Neuronal stem cell (in vitro differentiated cells): ENCODE measurements around the gene DIRAS1.
"Not testable (repeated sequence)": the region's sequence is repeated elsewhere in the genome, so short reads cannot be mapped to it uniquely, and the experiment has no call there.

ENCODE experiments used
- DNase-seq: peaks from one replicate; pipeline ENCODE4 v3.0.0-alpha.2; 2013; ENCODE audit warnings: low spot score
- H2AFZ ChIP-seq: one replicate; pipeline ENCODE4 v1.6.1; 2013; ENCODE audit warnings: mild to moderate bottlenecking, low read length, inconsistent platforms
- H2AK5ac ChIP-seq: 2 replicates; pipeline ENCODE4 v1.6.1; 2013; ENCODE audit warnings: low read depth, mild to moderate bottlenecking, inconsistent platforms, low read length, moderate library complexity, mixed read lengths
- H2BK120ac ChIP-seq: 2 replicates; pipeline ENCODE4 v1.6.1; 2013; ENCODE audit warnings: low read depth, mild to moderate bottlenecking, inconsistent platforms, low read length, moderate library complexity, mixed read lengths
- H2BK12ac ChIP-seq: one replicate; pipeline ENCODE4 v1.6.1; 2013; ENCODE audit warnings: low read length, inconsistent platforms
- H2BK15ac ChIP-seq: 2 replicates; pipeline ENCODE4 v1.6.1; 2013; ENCODE audit warnings: mild to moderate bottlenecking, low read length, inconsistent platforms, mixed read lengths
- H2BK5ac ChIP-seq: one replicate; pipeline ENCODE4 v1.6.1; 2013; ENCODE audit warnings: inconsistent platforms, mild to moderate bottlenecking, low read length, moderate library complexity
- H3K14ac ChIP-seq: one replicate; pipeline ENCODE4 v1.6.1; 2013; ENCODE audit warnings: low read length, inconsistent platforms
- H3K18ac ChIP-seq: 2 replicates; pipeline ENCODE4 v1.6.1; 2013; ENCODE audit warnings: low read length, inconsistent platforms
- H3K23ac ChIP-seq: 2 replicates; pipeline ENCODE4 v1.6.1; 2013; ENCODE audit warnings: low read depth, mild to moderate bottlenecking, mixed read lengths, low read length, inconsistent platforms; ENCODE audit not compliant: poor library complexity
- H3K27ac ChIP-seq: replicated peaks from 3 replicates; pipeline ENCODE4 v1.5.1; 2013; ENCODE audit warnings: low read length, inconsistent platforms
- H3K27me3 ChIP-seq, 3 experiments: 2 replicates each; pipeline ENCODE4 v1.6.1; 2013; ENCODE audit warnings: low read length in 3 of 3, mild to moderate bottlenecking in 2 of 3, inconsistent platforms in 1 of 3, low read depth in 1 of 3, mixed read lengths in 1 of 3, moderate library complexity in 1 of 3; ENCODE audit not compliant: control insufficient read depth in 3 of 3, insufficient read depth in 3 of 3
- H3K36me3 ChIP-seq, 2 donors: replicated peaks in 1 of 2; 2 replicates each; pipeline ENCODE4 v1.6.1; 2013; ENCODE audit warnings: low read length in 2 of 2; ENCODE audit not compliant: control insufficient read depth in 2 of 2, insufficient read depth in 2 of 2
- H3K4ac ChIP-seq: 2 replicates; pipeline ENCODE4 v1.6.1; 2013; ENCODE audit warnings: inconsistent platforms, mild to moderate bottlenecking, low read length, moderate library complexity
- H3K4me1 ChIP-seq, 2 donors: 1 replicate in 1 of 2; 2 replicates in 1 of 2; pipeline ENCODE4 v1.6.1; 2013; ENCODE audit warnings: low read length in 2 of 2, low read depth in 1 of 2; ENCODE audit not compliant: control insufficient read depth in 2 of 2, insufficient read depth in 1 of 2
- H3K4me2 ChIP-seq: one replicate; pipeline ENCODE4 v1.6.1; 2013; ENCODE audit warnings: mild to moderate bottlenecking, low read length, inconsistent platforms; ENCODE audit not compliant: insufficient read depth, poor library complexity, severe bottlenecking
- H3K4me3 ChIP-seq, 2 donors: 2 replicates each; pipeline ENCODE4 v1.5.1; 2013; ENCODE audit warnings: low read length in 2 of 2, mild to moderate bottlenecking in 2 of 2, inconsistent platforms in 1 of 2, moderate library complexity in 1 of 2
- H3K79me1 ChIP-seq: one replicate; pipeline ENCODE4 v1.6.1; 2013; ENCODE audit warnings: low read depth, mild to moderate bottlenecking, inconsistent platforms, low read length, moderate library complexity
- H3K9ac ChIP-seq: one replicate; pipeline ENCODE4 v1.6.1; 2013; ENCODE audit warnings: mild to moderate bottlenecking, low read depth, low read length, inconsistent platforms; ENCODE audit not compliant: poor library complexity
- H3K9me3 ChIP-seq, 2 donors: replicated peaks in 1 of 2; 2 replicates each; pipeline versions ENCODE3 to v1.6.1; 2013; ENCODE audit warnings: low read length in 2 of 2, mild to moderate bottlenecking in 2 of 2, inconsistent platforms in 1 of 2, low read depth in 1 of 2, mixed read lengths in 1 of 2, moderate library complexity in 1 of 2; ENCODE audit not compliant: control insufficient read depth in 2 of 2, insufficient read depth in 1 of 2
- H4K8ac ChIP-seq: one replicate; pipeline ENCODE4 v1.6.1; 2013; ENCODE audit warnings: low read depth, mild to moderate bottlenecking, inconsistent platforms, low read length, moderate library complexity
- H4K91ac ChIP-seq: one replicate; pipeline ENCODE4 v1.6.1; 2013; ENCODE audit warnings: low read length, low read depth, mild to moderate bottlenecking, inconsistent platforms; ENCODE audit not compliant: poor library complexity
- WGBS, 2 donors: extraction: QIAGEN DNeasy Blood & Tissue Kit; methylation state at CpG; one replicate each; pipeline ENCODE4 v1.1.7; 2013; ENCODE audit warnings: missing lambda C conversion rate in 2 of 2, mixed read lengths in 1 of 2; ENCODE audit not compliant: insufficient read length in 2 of 2, insufficient replicate concordance in 1 of 2; ENCODE audit errors: extremely low coverage in 2 of 2; 5-methylcytosine and 5-hydroxymethylcytosine counted together

Gene DIRAS1

GRCh38 chr19:2667349-2667748 is 53.8 kb downstream of the DIRAS1 start:
- not testable (repeated sequence) for H3K36me3 ChIP-seq, H2BK15ac ChIP-seq, H4K91ac ChIP-seq, H3K9ac ChIP-seq, H2BK12ac ChIP-seq, H3K27me3 ChIP-seq, H2BK120ac ChIP-seq, H3K27ac ChIP-seq, H2BK5ac ChIP-seq, H4K8ac ChIP-seq, H3K14ac ChIP-seq, H3K4ac ChIP-seq, H3K79me1 ChIP-seq, H3K4me3 ChIP-seq, H3K23ac ChIP-seq, H3K9me3 ChIP-seq, H2AK5ac ChIP-seq, DNase-seq, H2AFZ ChIP-seq, H3K18ac ChIP-seq, H3K4me2 ChIP-seq
- no CpG with 5 or more reads among the region's 10 CpGs for WGBS, 2 donors
- H3K4me1 ChIP-seq = peaks cover 0 to 12% of the 10 kb centered on the region in 2 donors

GRCh38 chr19:2666344-2666994 is 54.7 kb downstream of the DIRAS1 start:
- H4K91ac ChIP-seq = no peak overlapping the region
- no peak overlapping the region for H4K8ac ChIP-seq
- no peak overlapping the region for H3K14ac ChIP-seq
- H3K4me1 ChIP-seq = peaks cover 0 to 12% of the 10 kb centered on the region in 2 donors
- H3K27me3 ChIP-seq = no peaks in the 10 kb centered on the region
- H2AFZ ChIP-seq = no peak overlapping the region
- H3K4me2 ChIP-seq = no peak overlapping the region
- H3K9ac ChIP-seq = no peak overlapping the region
- H2BK5ac ChIP-seq = no peak overlapping the region
- no peak for DNase-seq
- peaks cover 2% of the 10 kb centered on the region for H3K79me1 ChIP-seq
- no CpG with 5 or more reads among the region's 9 CpGs for WGBS, 2 donors
- no peak overlapping the region for H2BK15ac ChIP-seq
- no peak overlapping the region for H2BK12ac ChIP-seq
- no peak overlapping the region for H3K27ac ChIP-seq
- no peak overlapping the region for H2AK5ac ChIP-seq
- no peak overlapping the region for H3K4me3 ChIP-seq
- H3K18ac ChIP-seq = no peak overlapping the region
- no peak overlapping the region for H2BK120ac ChIP-seq
- H3K23ac ChIP-seq = no peak overlapping the region
- no peaks in the 10 kb centered on the region for H3K36me3 ChIP-seq
- no peak overlapping the region for H3K4ac ChIP-seq
- peaks cover 8 to 15% of the 10 kb centered on the region in 2 donors for H3K9me3 ChIP-seq

GRCh38 chr19:2665103-2665502 is 56.1 kb downstream of the DIRAS1 start:
- Histone ChIP-seq H3K27ac (no peak overlapping the region), H3K4me2 (no peak overlapping the region), H2AK5ac (no peak overlapping the region), H2BK12ac (no peak overlapping the region), H3K36me3 (no peaks in the 10 kb centered on the region), H3K4ac (no peak overlapping the region), H3K4me3 (no peak overlapping the region), H3K4me1 (peaks cover 0 to 12% of the 10 kb centered on the region in 2 donors), H3K18ac (no peak overlapping the region), H2BK120ac (no peak overlapping the region), H2BK5ac (no peak overlapping the region), H4K91ac (no peak overlapping the region), H2AFZ (no peak overlapping the region), H4K8ac (no peak overlapping the region), H2BK15ac (no peak overlapping the region), H3K23ac (no peak overlapping the region), H3K27me3 (no peaks in the 10 kb centered on the region), H3K14ac (no peak overlapping the region), H3K9ac (no peak overlapping the region), H3K9me3 (peaks cover 8 to 16% of the 10 kb centered on the region in 2 donors), H3K79me1 (peaks cover 2% of the 10 kb centered on the region)
- DNase-seq = no peak
- WGBS, 2 donors = no CpG with 5 or more reads among the region's 11 CpGs
